GM23338 (cell line): ENCODE results near the gene STEAP1. TPM values are rescaled to one million over a fixed set of nuclear protein-coding genes. Genes with fewer than 3 reads are reported as not detected.

ENCODE experiments used
- CREB1 ChIP-seq: fragments of 250-450 bp; sonication (Bioruptor Pico); IDR thresholded peaks from 2 replicates; pipeline ENCODE4 v1.5.0; 2020; ENCODE audit warnings: low read depth, mild to moderate bottlenecking, moderate library complexity
- CTCF ChIP-seq, 2 experiments: fragments of 200-600 bp in 1 of 2; sonication (generic) in 1 of 2; conservative IDR thresholded peaks; 2 replicates each; pipeline versions ENCODE4 v1.5.1 to v1.6.1; 2016 to 2017; ENCODE audit warnings: antibody characterized with exemption in 2 of 2, low read depth in 2 of 2, mild to moderate bottlenecking in 2 of 2, moderate library complexity in 1 of 2
- EZH2phosphoT487 ChIP-seq: fragments of 200-600 bp; sonication (generic); IDR thresholded peaks from one replicate; pipeline ENCODE4 v1.8.1; 2018; ENCODE audit warnings: antibody characterized with exemption; ENCODE audit not compliant: unreplicated experiment
- JUNB ChIP-seq: IDR thresholded peaks from one replicate; pipeline ENCODE4 v1.6.1; 2016; ENCODE audit warnings: antibody characterized with exemption; ENCODE audit not compliant: unreplicated experiment
- NANOG ChIP-seq: IDR thresholded peaks from 2 replicates; pipeline ENCODE4 v1.6.1; 2016; ENCODE audit warnings: antibody characterized with exemption, borderline replicate concordance
- POLR2AphosphoS5 ChIP-seq: IDR thresholded peaks from 2 replicates; pipeline ENCODE4 v1.6.1; 2016; ENCODE audit warnings: antibody characterized with exemption, low read depth
- STAT1 ChIP-seq: IDR thresholded peaks from one replicate; pipeline ENCODE4 v1.6.1; 2016; ENCODE audit warnings: antibody characterized with exemption; ENCODE audit not compliant: unreplicated experiment
- ZNF114 ChIP-seq: fragments of 250-450 bp; sonication (Bioruptor Pico); IDR thresholded peaks from 2 replicates; pipeline ENCODE4 v1.5.0; 2020; ENCODE audit warnings: mild to moderate bottlenecking, moderate library complexity
- ZNF331 ChIP-seq: fragments of 250-450 bp; sonication (Bioruptor Pico); IDR thresholded peaks from 2 replicates; pipeline ENCODE4 v1.5.0; 2020; ENCODE audit warnings: low read depth, mild to moderate bottlenecking, moderate library complexity
- ZNF462 ChIP-seq: fragments of 250-450 bp; sonication (Bioruptor Pico); IDR thresholded peaks from 2 replicates; pipeline ENCODE4 v1.5.0; 2020; ENCODE audit warnings: mild to moderate bottlenecking, moderate library complexity
- polyA plus RNA-seq: library from polyadenylated mRNA; unstranded; fragments of >200 nt; fragmentation: Nextera tagmentation; extraction: Ambion mirVana; gene quantifications from 2 replicates; pipeline ENCODE4 v1.2.1, GENCODE V29; 2016
- total RNA-seq: library from RNA; depleted of rRNA; stranded (reverse); fragments of >200 nt; shearing (Covaris generic); gene quantifications from 2 replicates; pipeline ENCODE4 v1.2.3, GENCODE V29; 2014
- TF ChIP-seq, protein P1 (sequence below): IDR thresholded peaks from one replicate; pipeline ENCODE4 v1.6.1; 2018; ENCODE audit warnings: antibody characterized with exemption; ENCODE audit not compliant: unreplicated experiment

The STEAP1 gene
- total and polyA plus RNA-seq, 2 experiments from 2014 or later, result 14.7 to 14.9 TPM

- no peak for TF ChIP-seq ZNF462 (CRISPR knock-in tag)
- no peak for TF ChIP-seq ZNF114
- no peak for TF ChIP-seq POLR2AphosphoS5
- TF ChIP-seq, protein P1, sequence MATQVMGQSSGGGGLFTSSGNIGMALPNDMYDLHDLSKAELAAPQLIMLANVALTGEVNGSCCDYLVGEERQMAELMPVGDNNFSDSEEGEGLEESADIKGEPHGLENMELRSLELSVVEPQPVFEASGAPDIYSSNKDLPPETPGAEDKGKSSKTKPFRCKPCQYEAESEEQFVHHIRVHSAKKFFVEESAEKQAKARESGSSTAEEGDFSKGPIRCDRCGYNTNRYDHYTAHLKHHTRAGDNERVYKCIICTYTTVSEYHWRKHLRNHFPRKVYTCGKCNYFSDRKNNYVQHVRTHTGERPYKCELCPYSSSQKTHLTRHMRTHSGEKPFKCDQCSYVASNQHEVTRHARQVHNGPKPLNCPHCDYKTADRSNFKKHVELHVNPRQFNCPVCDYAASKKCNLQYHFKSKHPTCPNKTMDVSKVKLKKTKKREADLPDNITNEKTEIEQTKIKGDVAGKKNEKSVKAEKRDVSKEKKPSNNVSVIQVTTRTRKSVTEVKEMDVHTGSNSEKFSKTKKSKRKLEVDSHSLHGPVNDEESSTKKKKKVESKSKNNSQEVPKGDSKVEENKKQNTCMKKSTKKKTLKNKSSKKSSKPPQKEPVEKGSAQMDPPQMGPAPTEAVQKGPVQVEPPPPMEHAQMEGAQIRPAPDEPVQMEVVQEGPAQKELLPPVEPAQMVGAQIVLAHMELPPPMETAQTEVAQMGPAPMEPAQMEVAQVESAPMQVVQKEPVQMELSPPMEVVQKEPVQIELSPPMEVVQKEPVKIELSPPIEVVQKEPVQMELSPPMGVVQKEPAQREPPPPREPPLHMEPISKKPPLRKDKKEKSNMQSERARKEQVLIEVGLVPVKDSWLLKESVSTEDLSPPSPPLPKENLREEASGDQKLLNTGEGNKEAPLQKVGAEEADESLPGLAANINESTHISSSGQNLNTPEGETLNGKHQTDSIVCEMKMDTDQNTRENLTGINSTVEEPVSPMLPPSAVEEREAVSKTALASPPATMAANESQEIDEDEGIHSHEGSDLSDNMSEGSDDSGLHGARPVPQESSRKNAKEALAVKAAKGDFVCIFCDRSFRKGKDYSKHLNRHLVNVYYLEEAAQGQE, result no peak
- TF ChIP-seq NANOG, result no peak
- no peak for TF ChIP-seq EZH2phosphoT487
- no peak for TF ChIP-seq JUNB
- TF ChIP-seq CTCF (conservative IDR thresholded peaks at IDR 0.05; ENCODE audit: low read depth in 2 of 2), result no peak
- no peak for TF ChIP-seq STAT1
- no peak for TF ChIP-seq CREB1 (CRISPR knock-in tag)
- TF ChIP-seq ZNF331 (CRISPR knock-in tag), result no peak
These were observed 13.1 kb downstream of the STEAP1 start (continued) for GRCh38 chr7:90167361-90167760.
